Neutrophil (primary cell): ENCODE data around the gene SMC2.

ENCODE experiments used
- H3K27ac ChIP-seq: fragments of 200-600 bp; sonication (generic); 2 replicates; pipeline ENCODE4 v1.5.1; 2016; ENCODE audit warnings: mild to moderate bottlenecking, moderate library complexity
- H3K27me3 ChIP-seq: fragments of 200-600 bp; sonication (generic); 2 replicates; pipeline ENCODE4 v1.6.0; 2016; ENCODE audit warnings: mild to moderate bottlenecking
- H3K36me3 ChIP-seq: fragments of 200-600 bp; sonication (generic); 2 replicates; pipeline ENCODE4 v1.5.1; 2017
- H3K4me1 ChIP-seq, 2 experiments: fragments of 200-600 bp in 1 of 2; sonication (generic) in 1 of 2; 1 replicate in 1 of 2; 2 replicates in 1 of 2; pipeline versions ENCODE4 v1.5.1 to v1.6.1; 2013 to 2016; ENCODE audit warnings: low read depth in 1 of 2, low read length in 1 of 2, mild to moderate bottlenecking in 1 of 2, moderate library complexity in 1 of 2; ENCODE audit not compliant: control insufficient read depth in 1 of 2, insufficient read depth in 1 of 2
- H3K4me3 ChIP-seq, 2 experiments: fragments of 200-600 bp in 1 of 2; sonication (generic) in 1 of 2; 1 replicate in 1 of 2; 2 replicates in 1 of 2; pipeline ENCODE4 v1.5.1; 2013 to 2016; ENCODE audit warnings: low read depth in 1 of 2, low read length in 1 of 2, mild to moderate bottlenecking in 1 of 2, moderate library complexity in 1 of 2
- H3K9me3 ChIP-seq: fragments of 200-600 bp; sonication (generic); 2 replicates; pipeline ENCODE4 v1.5.1; 2016
- TF ChIP-seq, protein P1 (sequence below): fragments of 200-600 bp; sonication (generic); IDR thresholded peaks from 2 replicates; pipeline ENCODE4 v1.5.1; 2016; ENCODE audit warnings: antibody characterized with exemption

Gene SMC2

DNA sequence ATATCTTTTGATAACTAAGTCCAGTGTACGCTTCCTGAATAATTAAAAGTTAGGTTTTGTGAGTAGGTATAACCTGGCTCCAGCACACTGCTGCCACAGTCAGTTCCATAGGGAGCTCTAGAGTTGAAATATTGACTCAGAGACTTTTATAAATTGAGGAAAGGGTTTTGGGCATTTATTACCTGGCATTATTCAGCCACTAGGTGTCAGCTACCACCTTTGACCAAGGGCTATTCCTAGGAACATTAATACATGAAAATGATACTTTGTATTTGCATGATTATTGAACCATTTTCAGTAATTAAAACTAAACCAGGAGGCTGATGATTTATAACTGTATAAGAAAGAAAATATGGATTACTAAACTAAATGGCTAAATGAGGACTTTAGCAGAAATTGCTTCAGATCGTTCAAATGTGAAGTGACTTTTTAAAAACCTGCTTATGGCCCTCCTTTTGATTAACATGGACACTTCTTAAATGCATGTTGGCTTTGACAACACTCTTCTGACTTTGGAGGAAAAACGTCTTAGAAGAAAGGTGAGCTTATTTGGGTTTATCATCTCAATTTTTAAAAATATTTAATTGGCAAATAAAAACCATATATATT is 83.0 kb downstream of the SMC2 start:
- TF ChIP-seq, protein P1, sequence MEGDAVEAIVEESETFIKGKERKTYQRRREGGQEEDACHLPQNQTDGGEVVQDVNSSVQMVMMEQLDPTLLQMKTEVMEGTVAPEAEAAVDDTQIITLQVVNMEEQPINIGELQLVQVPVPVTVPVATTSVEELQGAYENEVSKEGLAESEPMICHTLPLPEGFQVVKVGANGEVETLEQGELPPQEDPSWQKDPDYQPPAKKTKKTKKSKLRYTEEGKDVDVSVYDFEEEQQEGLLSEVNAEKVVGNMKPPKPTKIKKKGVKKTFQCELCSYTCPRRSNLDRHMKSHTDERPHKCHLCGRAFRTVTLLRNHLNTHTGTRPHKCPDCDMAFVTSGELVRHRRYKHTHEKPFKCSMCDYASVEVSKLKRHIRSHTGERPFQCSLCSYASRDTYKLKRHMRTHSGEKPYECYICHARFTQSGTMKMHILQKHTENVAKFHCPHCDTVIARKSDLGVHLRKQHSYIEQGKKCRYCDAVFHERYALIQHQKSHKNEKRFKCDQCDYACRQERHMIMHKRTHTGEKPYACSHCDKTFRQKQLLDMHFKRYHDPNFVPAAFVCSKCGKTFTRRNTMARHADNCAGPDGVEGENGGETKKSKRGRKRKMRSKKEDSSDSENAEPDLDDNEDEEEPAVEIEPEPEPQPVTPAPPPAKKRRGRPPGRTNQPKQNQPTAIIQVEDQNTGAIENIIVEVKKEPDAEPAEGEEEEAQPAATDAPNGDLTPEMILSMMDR, result no peak
- H3K27me3 ChIP-seq, result no peaks in the 10 kb centered on the region
- H3K4me3 ChIP-seq, result no peak overlapping the region

DNA sequence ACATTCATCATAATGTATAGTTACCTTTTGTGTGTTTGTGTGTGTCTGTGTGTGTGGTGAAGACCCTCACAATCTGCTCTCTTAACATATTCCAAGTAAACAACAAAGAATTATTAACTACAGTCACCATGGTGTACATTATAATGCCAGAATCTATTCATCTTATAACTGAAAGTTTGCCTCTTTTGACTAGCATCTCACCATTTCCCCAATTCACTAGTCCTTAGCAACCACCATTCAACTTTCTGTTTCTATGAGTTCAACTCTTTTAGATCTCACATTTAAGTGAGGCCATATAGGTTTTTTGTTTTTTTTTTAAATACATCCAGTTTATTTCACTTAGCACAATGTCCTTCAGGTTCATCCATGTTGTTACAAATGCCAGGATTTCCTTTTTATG is 83.6 kb downstream of the SMC2 start:
- Histone ChIP-seq H3K9me3 (no peaks in the 10 kb centered on the region), H3K4me3 (no peak overlapping the region), H3K27me3 (no peaks in the 10 kb centered on the region), H3K36me3 (no peaks in the 10 kb centered on the region), H3K27ac (no peak overlapping the region), H3K4me1 (no peaks in the 10 kb centered on the region)
- TF ChIP-seq, protein P1, result no peak

More for the DNA sequence above, 83.0 kb downstream of the SMC2 start:
- Histone ChIP-seq H3K27ac (no peak overlapping the region), H3K9me3 (no peaks in the 10 kb centered on the region), H3K4me1 (no peaks in the 10 kb centered on the region), H3K36me3 (no peaks in the 10 kb centered on the region)
